Stimulated activated CD8-positive, alpha-beta memory T cell treated with anti-CD3 and anti-CD28 coated beads, Interleukin-4, amount 100 ng/mL, for 4 hours (primary cell): ENCODE measurements around the gene PTPRE.

Experiments used
- DNase-seq, 2 donors: peaks; one replicate each; pipeline ENCODE4 v3.0.0-alpha.2; 2020; ENCODE audit warnings: low read depth in 2 of 2, low spot score in 1 of 2

PTPRE gene

GRCh38 chr10:128022261-128023196 lies 115.6 kb downstream of the PTPRE start:
- no peak for DNase-seq

- DNase-seq = no peak
Observed at GRCh38 chr10:128024426-128024825, 117.5 kb downstream of the PTPRE start.

- DNase-seq = no peak
Observed at GRCh38 chr10:128025437-128025836, 118.5 kb downstream of the PTPRE start.

GRCh38 chr10:128025951-128026350 lies 119.0 kb downstream of the PTPRE start:
- no peak for DNase-seq

- no peak for DNase-seq
Observed at GRCh38 chr10:128026615-128027300, 119.9 kb downstream of the PTPRE start.

GRCh38 chr10:128027306-128027705 lies 120.4 kb downstream of the PTPRE start:
- no peak for DNase-seq

- DNase-seq = no peak
Observed at GRCh38 chr10:128027822-128028507, 121.1 kb downstream of the PTPRE start.

GRCh38 chr10:128028508-128029289 lies 121.8 kb downstream of the PTPRE start:
- DNase-seq = no peak

GRCh38 chr10:128029290-128029651 lies 122.4 kb downstream of the PTPRE start:
- no peak for DNase-seq

- DNase-seq = no peak
Observed at GRCh38 chr10:128029731-128030369, 122.9 kb downstream of the PTPRE start.

GRCh38 chr10:128030498-128031072 lies 123.7 kb downstream of the PTPRE start:
- DNase-seq = no peak

GRCh38 chr10:128031216-128031615 lies 124.3 kb downstream of the PTPRE start:
- no peak for DNase-seq

GRCh38 chr10:128032466-128032865 lies 125.6 kb downstream of the PTPRE start:
- DNase-seq = no peak

- DNase-seq = peak in 1 of 2 donors; percentile 54
Observed at GRCh38 chr10:128035557-128035973, 128.7 kb downstream of the PTPRE start.

GRCh38 chr10:128036011-128036615 lies 129.2 kb downstream of the PTPRE start:
- no peak for DNase-seq

- no peak for DNase-seq
Observed at GRCh38 chr10:128036746-128037543, 130.0 kb downstream of the PTPRE start.

GRCh38 chr10:128040096-128040495 lies 133.2 kb downstream of the PTPRE start:
- DNase-seq = no peak

- DNase-seq = no peak
Observed at GRCh38 chr10:128040681-128041080, 133.8 kb downstream of the PTPRE start.

- no peak for DNase-seq
Observed at GRCh38 chr10:128042131-128042610, 135.3 kb downstream of the PTPRE start.
